PC-9 (cell line): ENCODE data around the gene CAPN5.

Source experiments
- EZH2 ChIP-seq: fragments of 200-600 bp; sonication (generic); IDR thresholded peaks from 2 replicates; pipeline ENCODE4 v1.8.0; 2017; ENCODE audit warnings: antibody characterized with exemption, low read depth
- TF ChIP-seq, protein P1 (sequence below): fragments of 200-600 bp; sonication (generic); conservative IDR thresholded peaks from 2 replicates; pipeline ENCODE4 v1.6.1; 2017; ENCODE audit warnings: mixed run types, antibody characterized with exemption, mild to moderate bottlenecking, moderate library complexity

DNA sequence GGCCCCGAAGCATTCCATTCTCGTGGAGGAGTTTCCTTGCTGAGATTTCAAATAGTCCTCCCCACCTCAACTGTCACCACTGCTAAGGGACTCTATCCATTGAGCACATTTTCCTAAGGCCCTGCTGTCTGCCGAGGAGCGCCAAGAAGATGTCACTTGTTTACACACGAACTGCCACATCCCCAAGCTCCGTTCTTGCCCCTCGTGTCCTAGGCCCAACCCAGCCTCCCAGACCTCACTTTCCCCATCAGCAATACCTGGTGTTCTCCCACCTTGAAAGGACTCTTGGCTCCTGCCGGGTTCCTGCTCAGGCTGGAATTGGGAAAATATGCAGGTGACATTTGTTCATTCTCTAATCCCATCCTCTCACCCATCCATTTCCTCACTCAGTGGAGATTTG lies 57.3 kb downstream of the CAPN5 start:
- TF ChIP-seq, protein P1, sequence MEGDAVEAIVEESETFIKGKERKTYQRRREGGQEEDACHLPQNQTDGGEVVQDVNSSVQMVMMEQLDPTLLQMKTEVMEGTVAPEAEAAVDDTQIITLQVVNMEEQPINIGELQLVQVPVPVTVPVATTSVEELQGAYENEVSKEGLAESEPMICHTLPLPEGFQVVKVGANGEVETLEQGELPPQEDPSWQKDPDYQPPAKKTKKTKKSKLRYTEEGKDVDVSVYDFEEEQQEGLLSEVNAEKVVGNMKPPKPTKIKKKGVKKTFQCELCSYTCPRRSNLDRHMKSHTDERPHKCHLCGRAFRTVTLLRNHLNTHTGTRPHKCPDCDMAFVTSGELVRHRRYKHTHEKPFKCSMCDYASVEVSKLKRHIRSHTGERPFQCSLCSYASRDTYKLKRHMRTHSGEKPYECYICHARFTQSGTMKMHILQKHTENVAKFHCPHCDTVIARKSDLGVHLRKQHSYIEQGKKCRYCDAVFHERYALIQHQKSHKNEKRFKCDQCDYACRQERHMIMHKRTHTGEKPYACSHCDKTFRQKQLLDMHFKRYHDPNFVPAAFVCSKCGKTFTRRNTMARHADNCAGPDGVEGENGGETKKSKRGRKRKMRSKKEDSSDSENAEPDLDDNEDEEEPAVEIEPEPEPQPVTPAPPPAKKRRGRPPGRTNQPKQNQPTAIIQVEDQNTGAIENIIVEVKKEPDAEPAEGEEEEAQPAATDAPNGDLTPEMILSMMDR = no peak
- no peak for TF ChIP-seq EZH2
